ENCODE results near the gene UMPS.

GRCh38 chr3:124773351-124774326 is 43.4 kb downstream of the UMPS start:
- TF ChIP-seq CTCF (IDR thresholded peaks at IDR 0.05) (no peak), POLR2A (IDR thresholded peaks at IDR 0.05) (no peak)

Measured in esophagus squamous epithelium (tissue), 4 donors.